Sigmoid colon (tissue), 7 donors: ENCODE data around the gene EFCAB7. TPM values are rescaled to one million over a fixed set of nuclear protein-coding genes. Genes with fewer than 3 reads are reported as not detected.

Source experiments
- DNase-seq: peaks from one replicate; pipeline ENCODE4 v3.0.0-alpha.2; 2019
- H3K27ac ChIP-seq, 4 donors: fragments of 200-600 bp; sonication (generic); one replicate each; pipeline ENCODE4 v1.5.1; 2016 to 2019; ENCODE audit warnings: mild to moderate bottlenecking in 1 of 4
- H3K27me3 ChIP-seq, 3 donors: fragments of 200-600 bp; sonication (generic); one replicate each; pipeline ENCODE4 v1.5.1; 2019; ENCODE audit warnings: mild to moderate bottlenecking in 1 of 3
- H3K36me3 ChIP-seq, 4 donors: fragments of 200-600 bp; sonication (generic); one replicate each; pipeline ENCODE4 v1.5.1; 2016 to 2019
- H3K4me1 ChIP-seq, 4 donors: fragments of 200-600 bp; sonication (generic); one replicate each; pipeline ENCODE4 v1.5.1; 2017 to 2019
- H3K4me3 ChIP-seq, 4 donors: fragments of 200-600 bp; sonication (generic); one replicate each; pipeline ENCODE4 v1.5.1; 2017 to 2019; ENCODE audit warnings: mild to moderate bottlenecking in 2 of 4, moderate library complexity in 1 of 4
- H3K9me3 ChIP-seq, 4 donors: fragments of 200-600 bp in 3 of 4; sonication (generic) in 3 of 4; one replicate each; pipeline versions ENCODE4 v1.5.1 to v1.6.1; 2013 to 2019
- EP300 ChIP-seq, 4 donors: sonication (generic); formaldehyde crosslinking; IDR thresholded peaks; one replicate each; pipeline ENCODE4 v1.6.1; 2017; ENCODE audit warnings: antibody characterized with exemption in 4 of 4
- POLR2A ChIP-seq, 2 donors: fragments of 450-650 bp; IDR thresholded peaks; one replicate each; pipeline ENCODE4 v1.6.1; 2016; ENCODE audit warnings: antibody characterized with exemption in 2 of 2, mild to moderate bottlenecking in 2 of 2, moderate library complexity in 2 of 2
- POLR2AphosphoS5 ChIP-seq, 4 donors: sonication (generic); formaldehyde crosslinking; IDR thresholded peaks; one replicate each; pipeline ENCODE4 v1.6.1; 2017; ENCODE audit warnings: antibody characterized with exemption in 4 of 4
- WGBS, 2 donors: extraction: QIAGEN DNeasy Blood & Tissue Kit; methylation state at CpG; one replicate each; pipeline ENCODE4 v1.1.7; 2013; 5-methylcytosine and 5-hydroxymethylcytosine counted together
- intact Hi-C: fragments of 100-400 bp; cut with DNase I; formaldehyde crosslinking; loops from one replicate; pipeline ENCODE4 v1.15.1; 2023
- polyA plus RNA-seq, 3 donors: library from polyadenylated mRNA; stranded (reverse); fragments of 200-250 nt; gene quantifications; one replicate each; pipeline ENCODE4 v1.2.3, GENCODE V29; 2013
- total RNA-seq, 4 donors: library from RNA; depleted of rRNA; stranded (reverse); fragments of >200 nt; gene quantifications; one replicate each; pipeline ENCODE4 v1.1.0, GENCODE V29; 2016
- TF ChIP-seq, protein P1 (sequence below), 4 experiments: fragments of 450-650 bp in 3 of 4; fragments of 200-600 bp in 1 of 4; IDR thresholded peaks; one replicate each; pipeline ENCODE4 v1.5.1; 2016 to 2019; ENCODE audit warnings: antibody characterized with exemption in 4 of 4, mild to moderate bottlenecking in 3 of 4, moderate library complexity in 2 of 4
- donor health status: healthy with polysubstance abuse.
- donor health status: Bipolar disorder and iron deficiency.
- donor health status: healthy.

The EFCAB7 gene
- total and polyA plus RNA-seq, 7 donors = 1.8 to 12.8 (median 6.9) TPM

DNA sequence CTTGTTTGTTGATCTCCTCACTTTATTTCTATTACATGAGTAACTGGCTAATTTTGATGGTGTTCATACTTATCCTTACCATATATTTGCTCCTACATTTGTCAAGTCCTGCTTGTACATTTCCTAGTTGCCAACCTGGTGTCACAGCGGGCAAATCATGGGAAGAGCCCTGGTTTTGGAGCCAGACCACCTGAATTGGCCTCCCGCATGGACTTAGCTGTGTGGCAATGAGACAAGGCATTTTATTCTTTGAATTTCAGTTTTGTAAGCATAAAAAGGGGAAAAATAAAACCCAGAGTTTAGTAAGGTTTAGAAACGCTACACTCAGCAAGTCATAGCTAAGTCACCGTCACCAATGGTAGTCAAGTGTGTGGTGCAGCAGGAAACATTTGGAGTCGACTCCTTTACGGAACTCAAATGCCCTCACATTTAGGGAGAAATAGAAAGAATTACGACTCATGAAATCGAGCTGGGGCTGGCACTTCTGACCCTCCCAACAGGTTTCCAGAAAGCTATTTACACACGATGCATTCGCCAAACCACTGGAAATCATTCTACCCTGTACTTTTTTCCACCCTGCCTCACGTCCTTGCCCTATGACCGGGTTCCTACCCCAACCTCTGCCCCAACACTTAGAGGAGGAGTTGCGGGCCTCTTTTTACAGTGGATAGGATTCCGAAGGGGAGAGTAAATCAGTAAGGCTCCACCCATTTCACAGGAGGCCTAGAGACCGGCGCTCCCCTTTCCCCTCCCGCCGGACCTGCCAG is 69.4 kb downstream of the EFCAB7 start:
- Histone ChIP-seq H3K9me3 (no peaks in the 10 kb centered on the region), H3K27ac (peak overlapping the region; percentile 87 to 96 (median 91)), H3K27me3 (no peaks in the 10 kb centered on the region), H3K4me1 (peaks cover 0 to 22% (median 14%) of the 10 kb centered on the region in 4 donors), H3K36me3 (no peaks in the 10 kb centered on the region), H3K4me3 (peak overlapping the region; percentile 63 to 98 (median 77))
- no peak for TF ChIP-seq EP300 (IDR thresholded peaks at IDR 0.05)
- intact Hi-C loops = no loop called here
- DNase-seq = no peak
- 11 to 26% methylated on average over 18 of the region's 18 CpGs for WGBS, 2 donors

DNA sequence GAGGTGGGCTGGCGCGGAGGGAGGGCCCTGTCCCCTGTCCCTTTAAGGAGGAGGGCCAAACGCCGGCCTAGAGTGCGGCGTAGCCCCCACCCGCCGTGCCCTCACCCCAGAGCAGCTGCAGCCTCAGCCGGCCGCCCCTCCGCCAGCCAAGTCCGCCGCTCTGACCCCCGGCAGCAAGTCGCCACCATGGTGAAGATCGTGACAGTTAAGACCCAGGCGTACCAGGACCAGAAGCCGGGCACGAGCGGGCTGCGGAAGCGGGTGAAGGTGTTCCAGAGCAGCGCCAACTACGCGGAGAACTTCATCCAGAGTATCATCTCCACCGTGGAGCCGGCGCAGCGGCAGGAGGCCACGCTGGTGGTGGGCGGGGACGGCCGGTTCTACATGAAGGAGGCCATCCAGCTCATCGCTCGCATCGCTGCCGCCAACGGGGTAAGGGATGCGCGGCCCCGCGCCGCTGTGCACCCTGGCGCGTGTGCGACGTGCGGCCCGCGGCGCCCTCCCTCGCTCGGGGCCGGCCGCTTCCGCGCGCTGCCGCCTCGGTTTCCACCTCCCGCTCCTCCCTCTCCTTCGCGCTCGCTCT is 70.1 kb downstream of the EFCAB7 start, which contains the start of gene PGM1:
PGM1 (plus strand) TSS at position 109 of the 583 bp plus-strand sequence; CDS start at position 187, 78 bp downstream.
- no peaks in the 10 kb centered on the region for H3K9me3 ChIP-seq
- H3K4me1 ChIP-seq = peaks cover 0 to 22% (median 14%) of the 10 kb centered on the region in 4 donors
- H3K27me3 ChIP-seq = no peaks in the 10 kb centered on the region
- TF ChIP-seq POLR2AphosphoS5 (IDR thresholded peaks at IDR 0.05) = peak in 3 of 4 donors; percentile 10 to 37 (median 33)
- TF ChIP-seq POLR2A (IDR thresholded peaks at IDR 0.05) = peak; percentile 11 to 20
- TF ChIP-seq, protein P1, sequence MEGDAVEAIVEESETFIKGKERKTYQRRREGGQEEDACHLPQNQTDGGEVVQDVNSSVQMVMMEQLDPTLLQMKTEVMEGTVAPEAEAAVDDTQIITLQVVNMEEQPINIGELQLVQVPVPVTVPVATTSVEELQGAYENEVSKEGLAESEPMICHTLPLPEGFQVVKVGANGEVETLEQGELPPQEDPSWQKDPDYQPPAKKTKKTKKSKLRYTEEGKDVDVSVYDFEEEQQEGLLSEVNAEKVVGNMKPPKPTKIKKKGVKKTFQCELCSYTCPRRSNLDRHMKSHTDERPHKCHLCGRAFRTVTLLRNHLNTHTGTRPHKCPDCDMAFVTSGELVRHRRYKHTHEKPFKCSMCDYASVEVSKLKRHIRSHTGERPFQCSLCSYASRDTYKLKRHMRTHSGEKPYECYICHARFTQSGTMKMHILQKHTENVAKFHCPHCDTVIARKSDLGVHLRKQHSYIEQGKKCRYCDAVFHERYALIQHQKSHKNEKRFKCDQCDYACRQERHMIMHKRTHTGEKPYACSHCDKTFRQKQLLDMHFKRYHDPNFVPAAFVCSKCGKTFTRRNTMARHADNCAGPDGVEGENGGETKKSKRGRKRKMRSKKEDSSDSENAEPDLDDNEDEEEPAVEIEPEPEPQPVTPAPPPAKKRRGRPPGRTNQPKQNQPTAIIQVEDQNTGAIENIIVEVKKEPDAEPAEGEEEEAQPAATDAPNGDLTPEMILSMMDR (IDR thresholded peaks at IDR 0.05) = no peak
- TF ChIP-seq EP300 (IDR thresholded peaks at IDR 0.05) = no peak
- peak within 1 kb of the TSS; percentile 63 to 98 (median 77) for H3K4me3 ChIP-seq
- 0% methylated on average over 64 of the region's 64 CpGs for WGBS, 2 donors
- DNase-seq = peak; percentile 86
- H3K27ac ChIP-seq = peak within 1 kb of the TSS; percentile 87 to 96 (median 91)
- no peaks in the 10 kb centered on the region for H3K36me3 ChIP-seq
- intact Hi-C loops = no loop called here

DNA sequence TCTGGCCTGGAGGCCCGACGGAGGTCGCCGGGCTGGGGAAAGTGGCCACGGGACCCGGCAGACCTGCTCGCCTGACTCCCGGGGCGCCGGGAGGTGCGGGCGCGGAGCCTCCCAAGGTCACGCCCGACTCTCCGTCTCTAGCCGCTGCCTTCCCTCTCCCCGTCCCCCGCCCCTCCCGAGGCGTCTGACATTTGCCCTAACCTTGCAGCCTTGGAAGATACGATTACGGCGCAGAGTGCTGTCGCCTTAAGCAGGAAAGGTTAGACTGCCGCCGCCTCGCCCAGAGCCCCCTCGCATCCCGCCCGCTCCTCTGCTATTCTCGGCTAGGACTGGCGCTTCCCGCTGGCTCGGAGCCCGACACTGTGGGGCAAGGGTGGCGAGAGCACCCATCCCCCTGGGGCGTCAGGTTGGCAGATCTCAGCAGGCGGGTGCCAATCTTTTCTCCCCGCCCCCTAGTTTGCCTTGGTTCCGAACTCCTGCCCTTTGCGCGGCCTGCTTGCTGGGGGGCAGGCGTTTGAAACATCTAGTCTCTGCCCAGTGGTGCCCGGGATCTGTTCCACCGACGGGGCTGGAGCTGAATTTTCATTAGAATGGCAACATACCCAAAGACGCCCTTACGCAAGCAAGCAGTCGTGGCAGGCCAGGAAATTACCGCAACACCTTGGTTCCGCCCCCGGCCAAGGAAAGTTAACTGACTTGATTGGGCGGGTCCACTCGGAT is 70.7 kb downstream of the EFCAB7 start:
- Histone ChIP-seq H3K36me3 (no peaks in the 10 kb centered on the region), H3K9me3 (no peaks in the 10 kb centered on the region), H3K27me3 (no peaks in the 10 kb centered on the region), H3K27ac (peak overlapping the region; percentile 87 to 96 (median 91)), H3K4me3 (peak overlapping the region; percentile 63 to 98 (median 77)), H3K4me1 (peaks cover 0 to 22% (median 14%) of the 10 kb centered on the region in 4 donors)
- WGBS, 2 donors = 1 to 3% methylated on average over 55 of the region's 55 CpGs
- DNase-seq = peak; percentile 80
- intact Hi-C loops = no loop called here
- no peak for TF ChIP-seq EP300 (IDR thresholded peaks at IDR 0.05)
- peak in 1 of 2 donors; percentile 18 for TF ChIP-seq POLR2A (IDR thresholded peaks at IDR 0.05)
- TF ChIP-seq POLR2AphosphoS5 (IDR thresholded peaks at IDR 0.05) = peak in 2 of 4 donors; percentile 17 to 30
- TF ChIP-seq, protein P1 (IDR thresholded peaks at IDR 0.05) = no peak

DNA sequence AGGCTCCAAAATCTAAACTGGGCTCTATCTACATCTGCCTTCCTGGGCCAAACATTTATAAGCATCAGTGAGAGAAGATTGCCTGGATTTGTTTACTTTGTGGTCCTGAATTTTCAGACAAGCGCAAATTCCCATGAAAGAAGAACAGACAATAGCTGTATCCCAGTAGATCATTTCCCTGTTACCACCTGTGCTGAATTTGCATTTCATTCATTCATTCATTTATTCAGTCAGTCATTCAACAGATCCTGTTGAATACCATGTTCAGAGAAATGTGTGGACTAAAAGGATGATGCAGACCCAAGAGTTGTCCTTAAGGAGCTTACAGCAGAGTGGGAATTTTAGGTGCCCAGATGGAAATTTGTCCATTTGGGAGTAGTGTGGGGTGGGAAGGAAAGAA is 72.1 kb downstream of the EFCAB7 start:
- Histone ChIP-seq H3K27ac (no peak overlapping the region), H3K4me1 (peaks cover 0 to 13% (median 8%) of the 10 kb centered on the region in 4 donors), H3K4me3 (no peak overlapping the region), H3K36me3 (no peaks in the 10 kb centered on the region), H3K27me3 (no peaks in the 10 kb centered on the region), H3K9me3 (no peaks in the 10 kb centered on the region)
- WGBS, 2 donors = 96 to 98% methylated on average over 1 of the region's 1 CpG
- intact Hi-C loops = no loop called here
- DNase-seq = no peak
- TF ChIP-seq EP300 (IDR thresholded peaks at IDR 0.05) (no peak), POLR2AphosphoS5 (IDR thresholded peaks at IDR 0.05) (no peak), POLR2A (IDR thresholded peaks at IDR 0.05) (no peak)
- TF ChIP-seq, protein P1 (IDR thresholded peaks at IDR 0.05) = no peak

DNA sequence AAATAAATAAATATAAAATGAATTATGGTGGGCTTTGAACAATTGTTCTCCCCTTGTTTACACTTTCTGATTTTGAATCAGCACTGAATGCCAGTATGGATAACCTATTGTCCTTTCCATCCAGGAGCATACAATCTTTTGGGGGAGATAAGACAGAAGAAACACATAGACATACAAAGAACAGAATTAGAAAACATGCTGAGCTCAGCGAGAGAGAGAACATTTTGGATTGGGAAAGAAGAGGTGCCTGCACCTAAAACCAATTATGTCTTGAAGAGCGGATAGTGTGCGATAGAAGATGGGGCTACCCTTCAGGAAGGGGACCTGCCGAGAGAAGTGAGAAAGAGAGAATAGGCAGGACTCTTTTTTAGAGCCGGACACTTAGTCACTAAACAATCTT is 76.5 kb downstream of the EFCAB7 start:
- 97 to 98% methylated on average over 5 of the region's 5 CpGs for WGBS, 2 donors
- no peaks in the 10 kb centered on the region for H3K9me3 ChIP-seq
- intact Hi-C loops = no loop called here
- TF ChIP-seq EP300 (IDR thresholded peaks at IDR 0.05) = no peak
- no peak for TF ChIP-seq POLR2A (IDR thresholded peaks at IDR 0.05)
- no peak for TF ChIP-seq POLR2AphosphoS5 (IDR thresholded peaks at IDR 0.05)
- TF ChIP-seq, protein P1 (IDR thresholded peaks at IDR 0.05) = no peak
- no peaks in the 10 kb centered on the region for H3K4me1 ChIP-seq
- H3K36me3 ChIP-seq = no peaks in the 10 kb centered on the region
- no peak overlapping the region for H3K27ac ChIP-seq
- no peak overlapping the region for H3K4me3 ChIP-seq
- DNase-seq = no peak
- no peaks in the 10 kb centered on the region for H3K27me3 ChIP-seq
